Myocyte (in vitro differentiated cells): ENCODE data around the gene PLAAT3. TPM values are rescaled to one million over a fixed set of nuclear protein-coding genes. Genes with fewer than 3 reads are reported as not detected.
A peak's percentile ranks its signal among the peaks of the same experiment; 100 is the strongest.
"Not testable (repeated sequence)": the region's sequence is repeated elsewhere in the genome, so short reads cannot be mapped to it uniquely, and the experiment has no call there.

Experiments used
- DNase-seq: peaks from one replicate; pipeline ENCODE4 v3.0.0-alpha.2; 2012; ENCODE audit warnings: low read depth
- total RNA-seq: library from RNA; depleted of rRNA; stranded (reverse); fragments of >200 nt; gene quantifications from 2 replicates; pipeline ENCODE4 v1.2.3, GENCODE V29; 2014

Gene PLAAT3
- total RNA-seq, 1 donor from 2014 or later: 83.5 TPM

DNA sequence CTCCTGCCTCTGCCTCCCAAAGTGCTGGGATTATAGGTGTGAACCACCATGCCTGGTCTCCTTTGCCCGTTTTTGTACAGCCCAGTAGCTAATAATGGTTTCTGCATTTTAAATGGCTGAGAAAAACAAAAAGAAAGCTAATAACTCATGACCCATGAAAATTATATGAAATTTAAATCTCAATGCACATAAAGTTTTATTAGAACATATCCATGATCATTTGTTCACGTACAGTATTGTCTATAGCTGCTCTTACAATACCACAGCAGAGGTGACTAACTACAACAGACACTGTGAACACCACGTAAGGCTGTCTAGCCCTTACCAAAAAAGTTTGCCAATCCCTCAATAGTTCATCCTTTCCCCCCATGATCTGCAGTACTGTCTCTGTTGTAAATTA is 44.7 kb downstream of the PLAAT3 start:
- DNase-seq: no peak

DNA sequence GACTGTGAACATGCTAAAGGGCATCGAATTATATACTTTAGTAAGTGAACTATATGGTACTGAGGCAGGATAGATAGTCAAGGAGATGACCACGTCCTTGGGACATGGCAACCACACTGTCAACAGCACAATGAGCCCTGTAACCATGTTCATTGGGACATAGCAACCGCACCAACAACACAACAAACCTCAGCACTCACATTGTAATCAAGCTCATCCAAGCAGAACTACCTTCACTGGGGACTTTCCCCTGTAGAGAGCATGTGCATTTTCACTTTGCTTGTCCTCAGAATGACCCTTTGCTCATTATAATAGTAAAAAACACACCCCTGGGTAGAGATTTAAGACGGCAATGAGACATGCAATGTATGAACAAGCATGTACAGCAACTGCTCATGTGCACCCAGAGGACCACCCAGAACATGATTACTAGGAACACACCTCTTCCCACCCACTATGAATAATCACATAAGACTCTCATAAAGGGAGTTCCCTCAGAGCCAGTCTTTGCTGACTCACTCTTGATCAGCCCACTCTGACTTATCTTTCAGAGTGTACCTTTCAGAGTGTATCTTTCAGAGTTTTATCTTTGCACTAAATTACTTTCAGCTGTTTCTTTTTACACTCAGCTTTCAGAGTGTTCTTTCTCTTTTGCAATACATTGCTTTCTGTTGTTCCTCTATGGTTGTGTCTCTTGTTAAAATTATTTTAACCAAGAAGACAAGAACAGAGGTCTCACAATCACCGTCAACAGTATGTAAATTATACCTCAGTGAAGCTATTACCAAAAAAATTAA is 47.0 kb downstream of the PLAAT3 start:
- peak; percentile 81 for DNase-seq

DNA sequence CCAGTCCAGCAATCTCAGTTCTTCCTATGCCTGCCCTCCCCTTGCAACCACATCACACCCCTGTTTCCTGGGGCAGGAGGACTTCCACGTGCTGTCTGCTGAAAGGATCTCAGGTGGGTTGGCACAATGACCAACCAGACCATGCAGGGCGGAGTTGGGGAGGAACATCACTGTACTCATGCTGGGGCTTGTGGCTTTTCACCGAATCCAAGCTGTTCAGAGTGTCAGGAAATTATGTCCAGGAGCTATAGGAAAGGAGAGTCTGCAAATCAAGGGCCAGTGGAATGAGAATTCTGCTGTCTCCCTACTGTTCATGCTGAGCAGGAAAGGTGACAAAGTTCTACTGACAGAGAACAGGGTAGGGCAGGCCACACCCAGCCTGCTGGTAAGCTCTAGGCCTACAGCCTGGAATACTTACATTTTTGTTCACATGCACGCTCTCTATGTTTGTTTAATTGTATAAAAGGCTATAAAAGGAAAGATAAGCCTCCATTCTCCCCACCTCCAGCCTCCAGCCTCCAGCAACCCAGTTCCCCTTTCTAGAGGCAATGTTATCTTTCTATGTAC is 49.4 kb downstream of the PLAAT3 start:
- no peak for DNase-seq

DNA sequence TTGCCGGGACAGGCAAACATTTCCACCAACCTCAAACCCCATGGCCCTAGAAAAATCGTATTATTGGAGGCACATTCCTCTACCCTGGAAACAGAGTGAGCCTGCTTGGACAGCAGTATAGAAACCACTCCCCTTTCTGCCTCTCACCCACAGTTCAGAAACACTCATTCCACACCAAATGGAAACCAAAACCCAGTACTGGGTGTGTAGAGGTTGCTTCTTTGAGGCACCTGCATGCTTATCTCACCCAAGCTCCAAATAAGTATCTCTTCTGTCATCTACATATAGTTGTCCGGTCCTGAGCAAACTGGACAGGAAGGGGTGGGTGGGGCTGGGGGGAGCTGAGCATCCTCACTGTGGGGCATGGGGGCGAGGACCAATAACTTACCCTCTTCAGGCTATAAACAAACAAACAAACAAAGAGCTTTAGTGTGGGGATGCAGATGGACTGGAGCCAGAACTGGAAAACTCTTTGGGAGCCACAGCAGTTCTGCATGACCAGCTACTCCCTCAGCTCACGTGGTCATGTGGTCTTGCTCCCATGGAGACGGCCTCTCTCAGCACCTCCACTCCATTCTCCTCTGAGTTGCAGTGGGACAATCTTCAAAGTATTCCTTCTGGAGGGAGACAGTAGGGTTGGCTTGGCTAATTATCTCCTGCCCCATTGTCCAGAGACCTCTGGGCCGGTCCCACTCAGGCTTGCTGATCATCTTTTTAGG is 50.0 kb downstream of the PLAAT3 start:
- DNase-seq: no peak

DNA sequence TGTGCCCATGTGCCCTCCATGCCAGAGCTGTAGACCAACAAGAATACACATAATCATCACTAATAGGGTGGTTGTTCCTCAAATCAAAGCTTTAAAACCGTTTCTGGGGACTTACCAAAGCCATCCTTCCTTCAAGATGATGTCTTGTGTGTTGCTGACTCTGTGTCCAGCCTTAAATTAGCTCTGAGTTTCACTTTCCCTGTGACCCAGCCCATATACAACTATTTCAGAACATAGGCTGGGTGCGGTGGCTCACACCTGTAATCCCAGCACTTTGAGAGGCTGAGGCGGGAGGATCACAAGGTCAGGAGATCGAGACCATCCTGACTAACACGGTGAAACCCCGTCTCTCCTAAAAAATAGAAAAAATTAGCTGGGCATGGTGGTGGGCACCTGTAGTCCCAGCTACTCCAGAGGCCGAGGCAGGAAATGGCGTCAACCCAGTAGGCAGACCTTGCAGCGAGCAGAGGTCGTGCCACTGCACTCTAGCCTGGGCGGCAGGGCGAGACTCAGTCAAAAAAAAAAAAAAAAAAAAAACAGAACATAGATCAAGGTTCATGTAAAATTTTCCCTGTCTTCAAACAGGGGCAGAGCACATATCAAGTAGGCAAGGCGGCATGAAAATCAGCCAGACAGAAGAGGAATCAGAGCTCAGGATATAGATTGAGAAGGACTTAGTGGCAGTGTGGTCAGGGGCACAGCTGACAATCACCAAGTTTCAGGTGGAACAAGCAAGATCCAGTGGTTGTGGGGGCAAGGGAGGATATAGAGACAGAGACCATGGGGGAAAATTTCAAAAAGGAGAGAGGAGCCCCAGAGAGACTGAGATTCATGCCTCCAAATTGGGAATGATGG is 50.8 kb downstream of the PLAAT3 start, which contains the start of gene PLAAT2:
PLAAT2 (minus strand) TSS at position 179 of the 855 bp plus-strand sequence; CDS start at position 124, 55 bp downstream.
- no peak for DNase-seq

DNA sequence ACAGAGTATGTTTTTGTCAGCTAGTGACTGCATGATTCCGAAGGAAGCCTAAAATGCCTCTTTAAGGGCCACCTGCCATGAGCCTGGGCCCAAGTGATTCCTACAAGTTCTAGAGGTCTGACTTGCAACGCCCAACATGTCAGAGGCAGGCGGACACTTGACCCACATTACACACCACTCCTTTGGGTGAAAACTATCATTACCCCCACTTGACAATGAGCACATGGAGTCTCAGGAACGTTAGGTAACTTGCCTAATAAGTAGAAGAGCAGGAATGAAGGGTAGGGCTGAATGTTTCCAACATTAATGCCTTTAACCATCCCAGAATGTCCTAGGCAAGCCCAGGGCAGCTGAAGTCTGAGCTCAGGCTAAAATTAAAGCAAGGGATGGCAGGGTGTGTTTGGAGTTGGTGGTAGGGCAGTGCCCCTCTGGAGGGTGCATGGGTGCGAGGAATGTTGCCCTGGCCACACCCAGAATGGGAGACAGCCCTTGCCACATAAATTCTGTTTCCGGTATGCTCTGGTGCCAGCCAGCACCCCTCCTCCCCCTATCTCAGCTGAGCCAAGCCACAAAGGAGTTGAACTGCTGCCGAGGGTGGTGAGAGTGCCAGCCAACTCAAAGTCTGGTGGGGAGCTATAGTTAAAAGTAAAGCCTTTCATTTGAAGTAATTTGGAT is 53.6 kb downstream of the PLAAT3 start:
- DNase-seq: peak; percentile 94

DNA sequence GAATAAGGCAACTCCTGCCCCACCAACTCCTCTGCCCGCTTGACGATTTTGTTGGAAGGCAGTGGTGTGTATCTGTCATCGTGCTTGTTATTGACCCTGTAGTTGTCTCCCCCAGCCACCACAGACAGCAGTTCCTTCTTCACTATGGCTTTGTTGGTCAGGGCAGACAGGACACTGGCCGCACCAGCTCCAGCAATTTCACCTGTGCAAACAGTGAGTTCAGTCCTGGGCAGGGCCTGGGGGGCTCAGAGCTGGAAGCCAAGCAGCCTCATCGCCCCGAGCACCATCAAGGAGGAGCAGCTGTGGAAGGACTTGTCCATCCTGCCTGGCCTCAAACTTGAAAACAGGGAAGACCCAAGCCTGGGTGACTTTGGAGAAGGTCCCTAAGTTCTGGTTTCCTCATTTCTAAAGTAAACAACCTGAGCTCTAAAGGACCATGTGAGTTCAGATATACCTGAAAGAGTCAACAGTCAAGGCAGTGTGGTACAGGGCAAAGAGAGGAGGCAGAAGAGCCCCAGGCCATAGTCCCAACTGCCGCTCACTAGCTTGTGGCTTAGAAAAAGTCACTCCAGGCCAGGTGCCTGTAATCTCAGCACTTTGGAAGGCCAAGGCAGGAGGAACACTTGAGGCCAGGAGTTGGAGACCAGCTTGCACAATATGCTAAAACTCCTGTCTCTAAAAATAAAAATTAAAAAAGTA is 55.6 kb downstream of the PLAAT3 start:
- DNase-seq: no peak

DNA sequence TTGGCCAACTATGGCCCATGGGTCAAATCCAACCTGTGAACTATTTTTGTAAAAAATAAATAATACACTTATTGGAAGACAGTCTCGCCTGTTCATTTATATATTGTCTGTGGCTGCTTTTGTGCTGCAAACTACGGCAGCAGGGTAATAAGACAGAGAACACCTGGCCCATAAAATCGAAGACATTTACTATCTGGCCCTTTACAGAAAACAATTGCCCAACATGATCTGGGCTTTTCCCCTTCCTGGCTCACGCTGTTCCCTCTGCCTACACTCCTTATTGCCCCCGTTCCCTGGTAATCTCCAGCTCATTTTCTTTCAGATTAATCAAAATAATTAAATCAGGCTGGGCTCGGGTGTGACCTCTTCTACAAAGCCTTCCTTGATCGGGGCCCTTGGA is 56.7 kb downstream of the PLAAT3 start:
- no peak for DNase-seq

DNA sequence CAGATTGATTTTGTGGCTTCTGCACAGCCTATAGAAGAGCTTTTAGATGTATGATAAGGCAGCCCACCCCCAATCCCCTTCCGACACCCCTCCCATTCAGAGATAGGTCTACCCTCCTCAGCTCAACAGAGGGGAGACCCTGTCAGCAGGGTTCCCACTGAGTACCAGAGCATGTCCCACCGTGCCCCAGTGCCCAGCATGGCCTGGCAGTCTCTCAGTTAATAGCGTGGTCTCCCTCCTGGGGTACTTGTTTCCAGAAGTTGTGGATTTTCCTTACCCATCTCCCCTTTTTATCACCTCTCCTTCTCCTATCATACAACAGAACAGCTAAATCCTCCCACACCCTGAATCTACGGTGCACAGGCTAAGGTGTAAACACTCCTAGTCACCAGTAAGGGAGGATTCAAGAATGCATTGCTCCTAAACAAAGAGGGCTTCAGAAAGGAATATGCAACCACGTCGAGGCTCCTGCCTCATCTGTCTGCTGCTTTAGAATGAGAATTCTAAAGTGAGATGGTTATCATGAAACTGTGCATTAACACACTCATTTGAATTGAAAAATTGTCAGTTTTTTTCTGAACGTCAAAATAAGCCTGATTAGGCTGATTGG is 57.7 kb downstream of the PLAAT3 start:
- DNase-seq: no peak

DNA sequence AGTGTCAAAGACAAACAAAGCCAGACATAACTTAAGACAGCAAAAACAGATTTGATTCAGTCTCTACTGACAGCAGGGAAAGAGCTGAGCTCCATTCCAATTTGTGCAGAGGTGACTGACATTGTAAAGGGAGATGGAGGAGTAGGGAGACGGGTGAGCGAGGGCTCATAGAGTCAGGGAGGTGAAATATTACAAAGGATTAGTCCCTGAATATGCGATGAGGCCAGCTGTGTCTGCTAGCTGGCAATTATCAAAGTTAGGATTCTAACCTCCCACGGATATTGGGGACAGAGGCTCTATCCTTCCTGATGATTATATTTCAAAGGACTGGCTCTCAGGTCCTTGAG is 59.4 kb downstream of the PLAAT3 start:
- DNase-seq: no peak

DNA sequence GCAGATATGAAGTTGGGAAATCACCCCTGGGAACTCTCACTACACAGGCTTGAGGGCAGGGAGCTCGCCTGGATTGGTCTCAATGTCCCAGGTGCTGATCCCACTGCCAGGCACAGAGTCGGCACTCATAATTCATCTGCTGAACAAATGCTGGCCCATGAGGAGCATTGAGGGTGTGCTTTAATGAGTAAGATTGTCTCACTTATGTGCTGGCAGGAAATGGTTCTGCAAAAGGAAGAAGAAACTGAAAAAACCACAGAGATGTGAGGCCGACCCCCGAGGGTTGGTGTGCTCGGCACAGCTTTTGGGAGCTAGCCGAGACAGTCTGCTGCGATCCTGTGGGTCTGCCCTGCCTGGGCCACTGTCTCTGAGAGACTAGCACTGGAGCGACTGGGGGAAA is 60.5 kb downstream of the PLAAT3 start:
- DNase-seq: no peak

DNA sequence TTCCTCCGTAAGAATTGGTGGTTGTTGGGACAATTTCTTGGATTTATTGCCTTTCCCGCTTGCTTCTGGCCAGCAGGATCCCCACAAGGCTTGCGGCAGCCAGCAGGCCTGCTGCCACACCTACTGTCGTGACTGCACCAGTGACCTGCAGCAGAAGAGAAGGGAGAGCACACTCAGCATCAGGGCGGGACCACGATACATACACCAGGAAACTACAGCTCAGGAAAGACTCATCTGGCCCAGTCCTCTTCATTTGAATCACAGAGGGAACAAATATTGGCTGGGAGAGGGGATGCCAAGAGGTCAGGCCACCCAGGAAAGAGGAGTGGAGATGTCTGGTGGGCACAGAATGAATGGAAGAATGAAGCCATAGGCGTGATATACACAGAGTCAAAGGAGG is 61.3 kb downstream of the PLAAT3 start:
- DNase-seq: no peak

DNA sequence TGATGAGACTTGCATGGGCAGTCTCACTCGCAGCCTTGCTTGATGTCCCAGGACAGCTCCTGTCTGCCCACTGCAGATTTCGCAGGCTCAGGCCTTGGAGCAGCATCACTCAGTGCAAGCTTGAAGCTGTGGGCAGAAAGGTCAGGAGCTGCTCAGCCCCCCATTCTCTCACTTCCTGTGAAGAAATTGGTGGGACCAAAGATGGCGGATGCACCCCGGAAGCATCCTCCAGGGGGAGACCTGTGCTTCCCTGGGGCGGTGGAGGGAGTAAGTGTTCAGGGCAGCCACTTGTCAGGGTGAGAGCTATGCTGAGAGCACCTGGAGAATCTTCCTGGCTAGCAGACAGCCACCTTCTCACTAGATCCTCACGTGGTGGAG is 62.4 kb downstream of the PLAAT3 start:
- DNase-seq: no peak

DNA sequence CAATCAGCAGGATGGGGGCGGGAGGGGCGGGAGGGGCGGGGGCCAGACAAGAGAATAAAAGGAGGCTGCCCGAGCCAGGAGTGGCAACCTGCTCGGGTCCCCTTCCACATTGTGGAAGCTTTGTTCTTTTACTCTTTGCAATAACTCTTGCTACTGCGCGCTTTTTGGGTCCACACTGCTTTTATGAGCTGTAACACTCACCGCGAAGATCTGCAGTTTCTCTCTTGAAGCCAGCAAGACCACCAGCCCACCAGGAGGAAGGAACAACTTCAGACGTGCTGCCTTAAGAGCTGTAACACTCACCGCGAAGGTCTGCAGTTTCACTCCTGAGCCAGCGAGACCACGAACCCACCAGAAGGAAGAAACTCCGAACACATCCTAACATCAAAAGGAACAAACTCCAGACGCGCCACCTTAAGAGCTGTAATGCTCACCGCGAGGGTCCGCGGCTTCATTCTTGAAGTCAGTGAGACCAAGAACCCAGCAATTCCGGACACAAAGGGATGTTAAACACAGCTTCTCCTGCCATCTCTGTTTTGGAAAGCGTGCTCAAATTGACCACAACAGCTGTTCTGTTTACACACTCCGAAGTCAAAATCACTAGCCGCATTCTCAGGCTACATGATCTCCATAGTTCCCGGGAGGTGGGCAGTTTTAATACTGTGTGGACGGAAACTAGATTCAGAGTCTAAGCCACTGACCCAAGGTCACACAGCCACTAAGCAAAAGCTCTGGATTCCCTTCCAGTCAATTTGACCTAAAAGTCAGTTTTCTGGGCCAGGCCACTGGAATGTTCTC is 62.9 kb downstream of the PLAAT3 start:
- peak; percentile 92 for DNase-seq

DNA sequence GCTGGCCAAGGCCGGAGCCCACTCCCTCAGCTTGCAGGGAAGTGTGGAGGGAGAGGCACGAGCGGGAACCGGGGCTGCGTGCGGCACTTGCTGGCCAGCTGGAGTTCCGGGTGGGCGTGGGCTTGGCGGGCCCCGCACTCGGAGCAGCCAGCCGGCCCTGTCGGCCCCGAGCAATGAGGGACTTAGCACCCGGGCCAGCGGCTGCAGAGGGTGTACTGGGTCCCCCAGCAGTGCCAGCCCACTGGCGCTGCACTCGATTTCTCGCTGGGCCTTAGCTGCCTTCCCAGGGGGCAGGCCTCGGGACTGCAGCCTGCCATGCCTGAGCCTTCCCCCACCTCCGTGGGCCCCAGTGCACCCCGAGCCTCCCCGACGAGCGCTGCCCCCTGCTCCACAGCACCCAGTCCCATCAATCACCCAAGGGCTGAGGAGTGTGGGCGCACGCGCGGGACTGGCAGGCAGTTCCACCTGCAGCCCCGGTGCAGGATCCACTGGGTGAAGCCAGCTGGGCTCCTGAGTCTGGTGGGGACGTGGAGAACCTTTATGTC is 64.0 kb downstream of the PLAAT3 start:
- not testable (repeated sequence) for DNase-seq

DNA sequence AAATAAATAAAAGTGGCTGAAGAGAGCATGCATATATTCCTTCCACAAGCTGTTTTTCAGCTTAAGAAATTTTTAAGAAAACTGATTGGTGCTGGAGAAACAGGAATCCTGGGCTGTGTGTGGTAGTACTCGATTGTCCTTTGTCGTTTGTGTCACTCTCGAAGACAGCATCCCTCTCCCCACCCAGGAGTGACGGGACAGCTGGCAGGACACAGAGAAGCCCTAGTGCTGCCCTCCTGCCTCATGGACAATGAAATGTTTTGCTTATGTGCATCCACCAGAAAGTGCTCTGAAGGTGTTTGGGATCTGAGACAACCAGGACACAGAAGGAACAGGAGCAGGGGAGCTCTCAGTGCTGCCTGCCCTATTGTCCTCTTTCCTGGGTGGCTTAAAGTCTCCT is 64.8 kb downstream of the PLAAT3 start:
- peak; percentile 51 for DNase-seq

DNA sequence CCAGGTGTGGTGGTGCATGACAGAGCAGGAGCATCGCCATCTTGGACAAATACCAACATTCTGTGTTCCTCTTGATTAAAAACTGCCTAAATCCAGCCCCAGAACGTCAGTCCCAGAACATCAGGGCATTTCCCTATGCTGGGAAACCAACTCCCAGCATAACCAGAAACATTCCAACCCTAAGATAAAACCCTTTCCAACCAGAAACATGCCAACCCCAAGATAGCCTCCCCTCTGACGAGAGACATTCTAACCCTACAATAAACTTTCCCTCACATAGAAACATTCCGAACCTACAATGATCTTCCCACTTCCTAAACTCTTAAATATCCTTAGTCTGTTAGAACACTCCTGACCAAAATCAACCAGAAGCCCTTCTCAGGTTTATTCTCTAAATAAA is 66.1 kb downstream of the PLAAT3 start:
- no peak for DNase-seq

DNA sequence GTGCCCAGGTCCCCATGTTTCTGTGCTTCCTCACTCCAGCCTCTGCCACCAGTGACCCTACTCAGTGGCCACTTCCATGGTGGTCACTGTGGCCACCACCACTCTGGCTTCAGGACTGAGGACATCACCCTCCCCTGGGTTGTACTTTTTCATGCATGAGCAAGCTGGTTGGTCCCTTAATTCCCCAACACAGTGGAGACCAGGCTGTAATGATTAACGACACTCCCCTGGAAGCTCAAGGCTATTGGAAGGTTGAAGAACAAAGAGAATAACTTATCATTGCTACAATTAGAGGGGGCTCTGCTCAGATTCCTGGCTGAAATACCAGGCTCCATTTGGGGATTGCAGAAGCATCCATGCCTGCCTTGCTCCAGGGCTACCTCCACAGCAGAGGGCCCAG is 67.2 kb downstream of the PLAAT3 start:
- DNase-seq: no peak

DNA sequence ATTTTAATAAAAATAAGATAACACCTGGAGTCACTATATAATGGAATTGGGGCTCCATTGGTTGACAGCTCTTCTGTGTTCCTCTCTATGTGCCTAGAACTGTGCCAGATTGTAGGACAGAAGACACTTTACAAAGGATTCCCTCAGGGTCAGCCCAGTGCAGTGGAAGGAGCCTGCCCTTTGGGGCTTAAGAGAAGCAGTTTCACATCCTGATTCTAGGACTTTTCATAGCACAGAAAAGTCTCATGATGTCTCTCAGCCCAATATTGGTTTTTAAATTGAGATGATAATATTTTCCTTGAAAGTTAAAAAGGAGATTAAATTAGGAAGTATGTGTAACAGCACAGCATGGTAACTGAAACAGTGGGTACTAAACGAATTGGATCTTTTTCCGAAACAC is 70.5 kb downstream of the PLAAT3 start:
- DNase-seq: no peak
